PFSK-1 (cell line): ENCODE measurements around the gene SLC5A5.

Source experiments
- TAF1 ChIP-seq: IDR thresholded peaks from 2 replicates; pipeline ENCODE4 v1.6.1; 2012; ENCODE audit warnings: low read length, control low read depth, borderline replicate concordance; ENCODE audit not compliant: insufficient read depth
- TF ChIP-seq, protein P1 (sequence below), 2 experiments: IDR thresholded peaks; 2 replicates each; pipeline versions ENCODE4 v1.6.1 to v1.8.0; 2011 to 2012; ENCODE audit warnings: low read depth in 2 of 2, low read length in 2 of 2, control low read depth in 1 of 2, inconsistent platforms in 1 of 2, mild to moderate bottlenecking in 1 of 2, moderate library complexity in 1 of 2; ENCODE audit not compliant: insufficient read depth in 1 of 2

DNA sequence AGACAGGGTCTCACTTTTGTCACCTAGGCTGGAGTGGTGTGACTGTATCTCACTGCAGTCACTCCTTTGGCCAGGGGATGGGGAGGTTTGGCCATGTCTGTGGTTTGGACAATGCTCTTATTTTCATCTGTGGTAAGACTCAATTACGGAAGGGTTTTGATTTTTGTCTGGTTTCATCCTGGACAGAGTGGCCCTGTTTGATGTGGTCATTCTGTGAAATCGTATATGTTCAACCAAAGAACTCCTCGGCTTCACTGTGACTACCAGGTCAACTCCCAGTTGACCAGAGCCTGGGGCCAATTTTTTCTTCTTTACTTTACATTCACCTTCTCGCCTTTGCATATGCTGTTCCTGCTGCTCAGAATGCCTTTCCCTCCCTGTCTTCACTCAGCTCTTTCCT is 54.3 kb downstream of the SLC5A5 start:
- TF ChIP-seq, protein P1, sequence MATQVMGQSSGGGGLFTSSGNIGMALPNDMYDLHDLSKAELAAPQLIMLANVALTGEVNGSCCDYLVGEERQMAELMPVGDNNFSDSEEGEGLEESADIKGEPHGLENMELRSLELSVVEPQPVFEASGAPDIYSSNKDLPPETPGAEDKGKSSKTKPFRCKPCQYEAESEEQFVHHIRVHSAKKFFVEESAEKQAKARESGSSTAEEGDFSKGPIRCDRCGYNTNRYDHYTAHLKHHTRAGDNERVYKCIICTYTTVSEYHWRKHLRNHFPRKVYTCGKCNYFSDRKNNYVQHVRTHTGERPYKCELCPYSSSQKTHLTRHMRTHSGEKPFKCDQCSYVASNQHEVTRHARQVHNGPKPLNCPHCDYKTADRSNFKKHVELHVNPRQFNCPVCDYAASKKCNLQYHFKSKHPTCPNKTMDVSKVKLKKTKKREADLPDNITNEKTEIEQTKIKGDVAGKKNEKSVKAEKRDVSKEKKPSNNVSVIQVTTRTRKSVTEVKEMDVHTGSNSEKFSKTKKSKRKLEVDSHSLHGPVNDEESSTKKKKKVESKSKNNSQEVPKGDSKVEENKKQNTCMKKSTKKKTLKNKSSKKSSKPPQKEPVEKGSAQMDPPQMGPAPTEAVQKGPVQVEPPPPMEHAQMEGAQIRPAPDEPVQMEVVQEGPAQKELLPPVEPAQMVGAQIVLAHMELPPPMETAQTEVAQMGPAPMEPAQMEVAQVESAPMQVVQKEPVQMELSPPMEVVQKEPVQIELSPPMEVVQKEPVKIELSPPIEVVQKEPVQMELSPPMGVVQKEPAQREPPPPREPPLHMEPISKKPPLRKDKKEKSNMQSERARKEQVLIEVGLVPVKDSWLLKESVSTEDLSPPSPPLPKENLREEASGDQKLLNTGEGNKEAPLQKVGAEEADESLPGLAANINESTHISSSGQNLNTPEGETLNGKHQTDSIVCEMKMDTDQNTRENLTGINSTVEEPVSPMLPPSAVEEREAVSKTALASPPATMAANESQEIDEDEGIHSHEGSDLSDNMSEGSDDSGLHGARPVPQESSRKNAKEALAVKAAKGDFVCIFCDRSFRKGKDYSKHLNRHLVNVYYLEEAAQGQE (IDR thresholded peaks at IDR 0.05; ENCODE audit: insufficient read depth in 1 of 2, low read depth in 2 of 2, low read length in 2 of 2) = no peak
- no peak for TF ChIP-seq TAF1
